HepG2 (cell line): ENCODE data around the gene PHF23. TPM values are rescaled to one million over a fixed set of nuclear protein-coding genes. Genes with fewer than 3 reads are reported as not detected.
A peak's percentile ranks its signal among the peaks of the same experiment; 100 is the strongest.

Experiments
- ARHGAP35 ChIP-seq: sonication (generic); formaldehyde crosslinking; IDR thresholded peaks from 2 replicates; pipeline ENCODE4 v1.9.0; 2022; ENCODE audit warnings: mild to moderate bottlenecking, inconsistent platforms, moderate library complexity, missing genetic modification reagents, borderline replicate concordance
- BHLHE40 ChIP-seq: IDR thresholded peaks from 2 replicates; pipeline ENCODE4 v1.6.1; 2011; ENCODE audit warnings: low read length, improper control_type of control experiment
- GATAD1 ChIP-seq: IDR thresholded peaks from 2 replicates; pipeline ENCODE4 v1.6.1; 2016; ENCODE audit warnings: missing genetic modification reagents, missing compliant biosample characterization
- GATAD2A ChIP-seq: IDR thresholded peaks from 2 replicates; pipeline ENCODE4 v1.6.1; 2016
- HOXA7 ChIP-seq: sonication (generic); formaldehyde crosslinking; IDR thresholded peaks from 2 replicates; pipeline ENCODE4 v1.8.1; 2022; ENCODE audit warnings: mild to moderate bottlenecking, missing genetic modification reagents, moderate library complexity
- KDM5B ChIP-seq: sonication (generic); formaldehyde crosslinking; IDR thresholded peaks from 2 replicates; pipeline ENCODE4 v1.4.0; 2020; ENCODE audit warnings: missing genetic modification reagents, mild to moderate bottlenecking, borderline replicate concordance
- MXD4 ChIP-seq: IDR thresholded peaks from 2 replicates; pipeline ENCODE4 v1.6.1; 2016; ENCODE audit warnings: mild to moderate bottlenecking, missing biosample characterization, missing genetic modification reagents
- NFIC ChIP-seq: IDR thresholded peaks from 2 replicates; pipeline ENCODE4 v1.6.1; 2012; ENCODE audit warnings: mild to moderate bottlenecking, low read length, inconsistent platforms
- RFX5 ChIP-seq: IDR thresholded peaks from 2 replicates; pipeline ENCODE4 v1.6.1; 2011; ENCODE audit warnings: low read depth, low read length, improper control_type of control experiment
- SAP130 ChIP-seq: IDR thresholded peaks from 2 replicates; pipeline ENCODE4 v1.6.1; 2016; ENCODE audit warnings: low read depth
- SP5 ChIP-seq: IDR thresholded peaks from 2 replicates; pipeline ENCODE4 v1.6.1; 2016; ENCODE audit warnings: low read depth, borderline replicate concordance
- SPEN ChIP-seq: sonication (generic); formaldehyde crosslinking; IDR thresholded peaks from 2 replicates; pipeline ENCODE4 v1.5.1; 2020; ENCODE audit warnings: low read depth, mild to moderate bottlenecking, missing genetic modification reagents
- ZGPAT ChIP-seq: IDR thresholded peaks from 2 replicates; pipeline ENCODE4 v1.6.1; 2016; ENCODE audit warnings: mild to moderate bottlenecking
- ZKSCAN5 ChIP-seq: sonication (generic); formaldehyde crosslinking; IDR thresholded peaks from 2 replicates; pipeline ENCODE4 v1.5.1; 2020; ENCODE audit warnings: mild to moderate bottlenecking, missing genetic modification reagents
- ZNF24 ChIP-seq: fragments of 450-650 bp; IDR thresholded peaks from 2 replicates; pipeline ENCODE4 v1.6.1; 2017; ENCODE audit warnings: antibody characterized with exemption, mild to moderate bottlenecking
- ZNF329 ChIP-seq: sonication (generic); formaldehyde crosslinking; IDR thresholded peaks from 2 replicates; pipeline ENCODE4 v1.9.0; 2021; ENCODE audit warnings: low read depth, mild to moderate bottlenecking, missing genetic modification reagents
- ZNF564 ChIP-seq: sonication (generic); formaldehyde crosslinking; IDR thresholded peaks from 2 replicates; pipeline ENCODE4 v1.8.1; 2023; ENCODE audit warnings: mild to moderate bottlenecking, missing genetic modification reagents
- ZNF605 ChIP-seq: sonication (generic); formaldehyde crosslinking; IDR thresholded peaks from 2 replicates; pipeline ENCODE4 v1.8.0; 2022; ENCODE audit warnings: mild to moderate bottlenecking, missing genetic modification reagents
- ZNF709 ChIP-seq: sonication (generic); formaldehyde crosslinking; IDR thresholded peaks from 2 replicates; pipeline ENCODE4 v1.5.0; 2020; ENCODE audit warnings: mild to moderate bottlenecking, missing genetic modification reagents
- ZNF724P ChIP-seq: sonication (generic); formaldehyde crosslinking; IDR thresholded peaks from 2 replicates; pipeline ENCODE4 v1.8.0; 2022; ENCODE audit warnings: missing genetic modification reagents, borderline replicate concordance
- ZNF768 ChIP-seq: sonication (generic); formaldehyde crosslinking; IDR thresholded peaks from 2 replicates; pipeline ENCODE4 v1.4.0; 2020; ENCODE audit warnings: missing genetic modification reagents
- ZNF788 ChIP-seq: sonication (generic); formaldehyde crosslinking; IDR thresholded peaks from 2 replicates; pipeline ENCODE4 v1.5.0; 2020; ENCODE audit warnings: mild to moderate bottlenecking, missing genetic modification reagents, borderline replicate concordance
- polyA plus RNA-seq, 8 experiments: library from polyadenylated mRNA; depleted of rRNA in 3 of 8; stranded (reverse) in 7 of 8; unstranded in 1 of 8; fragments of >200 nt; fragmentation: Illumina TruSeq in 4 of 8; extraction: Trizol in 4 of 8; gene quantifications; 2 replicates each; pipeline versions ENCODE4 v1.2.1 to v1.2.3, GENCODE V29; 2011 to 2016; ENCODE audit warnings: low read depth in 4 of 8, missing spikeins in 1 of 8, mixed read lengths in 1 of 8; ENCODE audit not compliant: insufficient read depth in 1 of 8
- total RNA-seq, 5 experiments: library from RNA; depleted of rRNA; stranded (reverse); fragments of >200 nt; fragmentation: Illumina TruSeq; extraction: Trizol; gene quantifications; 2 replicates each; pipeline ENCODE4 v1.2.3, GENCODE V29; 2016; ENCODE audit warnings: low read depth in 1 of 5
- TF ChIP-seq, protein P1 (sequence below): sonication (generic); formaldehyde crosslinking; IDR thresholded peaks from 2 replicates; pipeline ENCODE4 v1.8.0; 2022; ENCODE audit warnings: low read depth, missing genetic modification reagents
- TF ChIP-seq, protein P2 (sequence below): IDR thresholded peaks from 2 replicates; pipeline ENCODE4 v1.6.1; 2016; ENCODE audit warnings: missing genetic modification reagents, missing compliant biosample characterization
- TF ChIP-seq, protein P3 (sequence below): sonication (generic); formaldehyde crosslinking; IDR thresholded peaks from 2 replicates; pipeline ENCODE4 v1.8.0; 2022; ENCODE audit warnings: mild to moderate bottlenecking, missing genetic modification reagents, moderate library complexity

PHF23 gene
- total and polyA plus RNA-seq, 2 of the 13 experiments (the other 11 are each of a cell fraction or from before 2014, with no cell fraction given): 27.6 to 33.2 TPM

DNA sequence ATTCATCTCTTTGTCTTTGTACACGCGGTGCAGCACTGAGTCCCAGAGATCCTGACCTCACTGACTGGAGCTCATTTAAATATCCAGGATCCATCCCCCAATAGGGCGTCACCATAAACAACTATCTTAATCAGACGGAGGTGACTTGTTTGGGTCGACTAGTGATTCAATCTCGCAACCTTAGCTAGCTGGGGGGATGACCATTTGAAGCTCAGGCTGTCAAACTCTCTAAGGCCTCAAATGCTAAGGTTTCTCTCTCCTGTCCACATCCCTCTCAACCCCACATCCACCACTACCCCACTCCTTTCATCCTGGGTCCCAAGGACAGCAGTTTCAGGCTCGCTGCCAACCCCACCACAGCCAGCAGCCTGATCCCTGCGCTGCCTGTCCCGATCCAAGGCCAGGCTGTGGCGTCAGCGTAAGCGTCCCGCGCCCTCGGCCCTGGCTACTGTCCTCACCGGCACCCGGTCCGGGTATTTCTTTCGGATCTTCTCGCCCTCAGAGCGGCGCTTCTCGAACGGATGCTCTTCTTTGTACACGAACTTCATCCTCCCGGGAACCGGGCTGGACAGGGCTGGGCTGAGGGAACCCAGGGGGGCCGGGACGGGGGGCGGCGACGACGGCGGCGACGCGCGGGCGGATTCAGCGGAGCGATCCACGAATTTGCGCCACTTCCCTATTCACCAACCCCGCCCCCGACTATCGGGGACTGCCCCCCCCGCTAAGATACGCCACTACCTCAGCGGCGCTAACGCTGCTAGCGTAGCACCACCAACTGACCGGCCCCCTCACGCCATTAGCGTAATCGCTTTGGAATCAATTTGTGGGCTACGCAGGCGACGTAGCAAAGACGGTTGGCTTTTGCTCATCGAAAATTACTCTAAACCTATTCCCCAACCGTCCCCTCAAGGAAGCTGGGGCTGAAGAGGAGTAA, 2.8 kb upstream of the PHF23 start, which contains the start of gene GABARAP (continued):
- TF ChIP-seq MXD4 (CRISPR knock-in tag) (no peak; the same call in 1 of the 2 replicates), ZNF24 (no peak), ZGPAT (no peak; the same call in 1 of the 2 replicates), ZNF724P (CRISPR knock-in tag) (peak; percentile 88; the same call in 1 of the 2 replicates), GATAD1 (CRISPR knock-in tag) (peak; percentile 66), ARHGAP35 (CRISPR knock-in tag) (0 out of 2 replicates have a peak, but pooled peaks have one; percentile 44), GATAD2A (CRISPR knock-in tag) (peak; percentile 31), SPEN (peak; percentile 41; the same call in 1 of the 2 replicates), ZNF605 (no peak; the same call in 1 of the 2 replicates), ZNF788 (CRISPR knock-in tag) (peak; percentile 68; the same call in 1 of the 2 replicates), SAP130 (peak; percentile 73), ZKSCAN5 (CRISPR knock-in tag) (no peak), HOXA7 (CRISPR knock-in tag) (no peak), ZNF329 (CRISPR knock-in tag) (peak; percentile 25; the same call in 1 of the 2 replicates), BHLHE40 (peak; percentile 23; the same call in 1 of the 2 replicates), ZNF564 (peak; percentile 44; the same call in 1 of the 2 replicates), RFX5 (no peak), ZNF709 (CRISPR knock-in tag) (peak; percentile 75; the same call in 1 of the 2 replicates), ZNF768 (peak; percentile 9; the same call in 1 of the 2 replicates), KDM5B (CRISPR knock-in tag) (0 out of 2 replicates have a peak, but pooled peaks have one; percentile 40), SP5 (CRISPR knock-in tag) (peak; percentile 65; the same call in 1 of the 2 replicates), NFIC (0 out of 2 replicates have a peak, but pooled peaks have one; percentile 4)
- TF ChIP-seq, protein P1, sequence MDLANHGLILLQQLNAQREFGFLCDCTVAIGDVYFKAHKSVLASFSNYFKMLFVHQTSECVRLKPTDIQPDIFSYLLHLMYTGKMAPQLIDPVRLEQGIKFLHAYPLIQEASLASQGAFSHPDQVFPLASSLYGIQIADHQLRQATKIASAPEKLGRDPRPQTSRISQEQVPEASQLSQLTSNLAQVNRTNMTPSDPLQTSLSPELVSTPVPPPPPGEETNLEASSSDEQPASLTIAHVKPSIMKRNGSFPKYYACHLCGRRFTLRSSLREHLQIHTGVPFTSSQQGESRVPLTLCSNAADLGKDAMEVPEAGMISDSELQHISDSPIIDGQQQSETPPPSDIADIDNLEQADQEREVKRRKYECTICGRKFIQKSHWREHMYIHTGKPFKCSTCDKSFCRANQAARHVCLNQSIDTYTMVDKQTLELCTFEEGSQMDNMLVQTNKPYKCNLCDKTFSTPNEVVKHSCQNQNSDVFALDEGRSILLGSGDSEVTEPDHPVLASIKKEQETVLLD: peak; percentile 84; the same call in 1 of the 2 replicates
- TF ChIP-seq, protein P2, sequence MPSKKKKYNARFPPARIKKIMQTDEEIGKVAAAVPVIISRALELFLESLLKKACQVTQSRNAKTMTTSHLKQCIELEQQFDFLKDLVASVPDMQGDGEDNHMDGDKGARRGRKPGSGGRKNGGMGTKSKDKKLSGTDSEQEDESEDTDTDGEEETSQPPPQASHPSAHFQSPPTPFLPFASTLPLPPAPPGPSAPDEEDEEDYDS (CRISPR knock-in tag): peak; percentile 49; the same call in 1 of the 2 replicates
- TF ChIP-seq, protein P3, sequence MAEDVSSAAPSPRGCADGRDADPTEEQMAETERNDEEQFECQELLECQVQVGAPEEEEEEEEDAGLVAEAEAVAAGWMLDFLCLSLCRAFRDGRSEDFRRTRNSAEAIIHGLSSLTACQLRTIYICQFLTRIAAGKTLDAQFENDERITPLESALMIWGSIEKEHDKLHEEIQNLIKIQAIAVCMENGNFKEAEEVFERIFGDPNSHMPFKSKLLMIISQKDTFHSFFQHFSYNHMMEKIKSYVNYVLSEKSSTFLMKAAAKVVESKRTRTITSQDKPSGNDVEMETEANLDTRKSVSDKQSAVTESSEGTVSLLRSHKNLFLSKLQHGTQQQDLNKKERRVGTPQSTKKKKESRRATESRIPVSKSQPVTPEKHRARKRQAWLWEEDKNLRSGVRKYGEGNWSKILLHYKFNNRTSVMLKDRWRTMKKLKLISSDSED (CRISPR knock-in tag): no peak
